ENCODE results near the gene KCNIP4.
"Not testable (repeated sequence)": the region's sequence is repeated elsewhere in the genome, so short reads cannot be mapped to it uniquely, and the experiment has no call there.

KCNIP4 gene

GRCh38 chr4:21367567-21367966 is 581.0 kb downstream of the KCNIP4 start:
- H3K4me3 ChIP-seq (ENCODE audit: low read depth, low read length) = no peak overlapping the region
- TF ChIP-seq CTCF (IDR thresholded peaks at IDR 0.05; ENCODE audit: low read depth, low read length, missing control alignments) = no peak
- DNase-seq (ENCODE audit: low read depth) = no peak

- DNase-seq (ENCODE audit: low read depth) = no peak
- H3K4me3 ChIP-seq (ENCODE audit: low read depth, low read length) = no peak overlapping the region
- no peak for TF ChIP-seq CTCF (IDR thresholded peaks at IDR 0.05; ENCODE audit: low read depth, low read length, missing control alignments)
These were observed 581.7 kb downstream of the KCNIP4 start for GRCh38 chr4:21366840-21367239.

GRCh38 chr4:21366312-21366711 is 582.3 kb downstream of the KCNIP4 start:
- DNase-seq (ENCODE audit: low read depth) = no peak
- H3K4me3 ChIP-seq (ENCODE audit: low read depth, low read length) = no peak overlapping the region
- TF ChIP-seq CTCF (IDR thresholded peaks at IDR 0.05; ENCODE audit: low read depth, low read length, missing control alignments) = no peak

GRCh38 chr4:21363701-21364100 is 584.9 kb downstream of the KCNIP4 start:
- DNase-seq (ENCODE audit: low read depth) = no peak
- no peak overlapping the region for H3K4me3 ChIP-seq (ENCODE audit: low read depth, low read length)

GRCh38 chr4:21352354-21352753 is 596.2 kb downstream of the KCNIP4 start:
- DNase-seq (ENCODE audit: low read depth); H3K4me3 ChIP-seq (ENCODE audit: low read depth, low read length): not testable (repeated sequence)

More at GRCh38 chr4:21363701-21364100, 584.9 kb downstream of the KCNIP4 start:
- no peak for TF ChIP-seq CTCF (IDR thresholded peaks at IDR 0.05; ENCODE audit: low read depth, low read length, missing control alignments)

GRCh38 chr4:21347142-21347541 is 601.4 kb downstream of the KCNIP4 start:
- no peak overlapping the region for H3K4me3 ChIP-seq (ENCODE audit: low read depth, low read length)
- no peak for TF ChIP-seq CTCF (IDR thresholded peaks at IDR 0.05; ENCODE audit: low read depth, low read length, missing control alignments)
- no peak for DNase-seq (ENCODE audit: low read depth)

GRCh38 chr4:21327976-21328700 is 620.4 kb downstream of the KCNIP4 start:
- DNase-seq (ENCODE audit: low read depth) = no peak
- TF ChIP-seq CTCF (IDR thresholded peaks at IDR 0.05; ENCODE audit: low read depth, low read length, missing control alignments) = no peak
- no peak overlapping the region for H3K4me3 ChIP-seq (ENCODE audit: low read depth, low read length)
